HG03060 (cell line): ENCODE results near the gene MYH7.

Experiments
- ATAC-seq: cut with Tn5 transposase; IDR thresholded peaks from one replicate; pipeline ENCODE4 v1.9.1; 2021; ENCODE audit warnings: low read depth, moderate number of reproducible peaks; ENCODE audit not compliant: unreplicated experiment

Gene MYH7

DNA sequence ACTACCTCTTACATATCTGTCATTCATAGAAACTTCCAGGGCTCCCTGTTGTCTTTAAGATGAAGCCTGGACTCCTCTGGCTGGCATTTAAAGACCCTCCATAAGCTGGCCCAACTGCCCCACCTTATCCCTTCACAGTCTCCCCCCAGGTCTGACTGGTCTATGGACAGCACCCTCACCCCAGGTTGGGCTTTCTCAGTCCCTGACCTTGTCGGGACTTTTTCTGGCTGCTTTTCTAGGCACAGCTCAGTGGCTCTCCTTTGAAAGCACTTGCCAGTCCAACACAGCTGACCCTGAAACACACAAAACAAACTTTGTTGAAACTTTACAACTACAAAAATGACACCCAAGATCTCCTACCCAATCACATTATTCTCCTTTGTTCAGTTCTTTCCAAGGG is 13.9 kb upstream of the MYH7 start:
- ATAC-seq = no peak

DNA sequence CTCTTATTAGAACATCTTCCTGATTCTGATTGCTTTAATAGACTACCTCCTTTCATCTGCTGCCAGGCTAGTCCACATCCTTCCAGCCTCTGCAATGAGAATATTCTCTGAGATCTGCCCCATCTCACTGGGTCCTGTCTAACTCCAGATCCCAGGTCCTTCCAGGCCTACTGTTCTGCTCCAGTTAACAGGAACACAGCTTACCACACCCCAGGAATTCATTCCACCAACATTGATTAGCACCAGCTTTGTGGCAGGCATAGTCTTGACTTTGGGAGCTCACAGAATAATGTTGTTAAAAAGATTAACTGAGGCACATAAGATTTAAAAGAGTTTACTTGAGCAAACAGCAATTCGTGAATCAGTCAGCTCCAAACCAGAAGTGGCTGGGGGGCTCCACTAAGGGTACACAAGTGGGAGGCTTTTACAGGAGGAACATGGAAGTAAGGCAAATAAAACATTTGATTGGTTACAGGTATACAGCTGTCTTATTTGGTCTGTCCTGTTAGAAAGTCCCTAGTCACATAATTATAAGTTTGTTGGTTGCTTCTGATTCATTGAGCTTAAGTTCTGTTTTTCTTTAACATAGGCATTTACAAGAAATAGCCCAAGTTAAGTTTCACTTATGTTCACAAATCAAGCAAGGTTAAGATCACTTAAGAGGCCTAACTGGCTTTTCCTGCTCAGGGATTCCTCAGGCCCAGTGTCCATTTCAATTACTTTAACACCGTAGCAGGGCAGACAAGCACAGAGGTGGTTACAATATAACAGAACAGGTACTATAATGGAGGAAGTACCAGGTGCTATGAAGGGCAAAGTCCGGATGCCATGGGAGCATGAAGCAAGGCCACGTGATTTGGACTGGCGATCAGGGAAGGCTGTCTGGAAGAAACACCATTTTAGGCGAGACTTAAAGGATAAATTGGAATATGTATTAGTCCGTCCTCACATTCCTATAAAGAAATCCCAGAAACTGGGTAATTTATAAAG is 12.2 kb upstream of the MYH7 start:
- ATAC-seq = no peak

DNA sequence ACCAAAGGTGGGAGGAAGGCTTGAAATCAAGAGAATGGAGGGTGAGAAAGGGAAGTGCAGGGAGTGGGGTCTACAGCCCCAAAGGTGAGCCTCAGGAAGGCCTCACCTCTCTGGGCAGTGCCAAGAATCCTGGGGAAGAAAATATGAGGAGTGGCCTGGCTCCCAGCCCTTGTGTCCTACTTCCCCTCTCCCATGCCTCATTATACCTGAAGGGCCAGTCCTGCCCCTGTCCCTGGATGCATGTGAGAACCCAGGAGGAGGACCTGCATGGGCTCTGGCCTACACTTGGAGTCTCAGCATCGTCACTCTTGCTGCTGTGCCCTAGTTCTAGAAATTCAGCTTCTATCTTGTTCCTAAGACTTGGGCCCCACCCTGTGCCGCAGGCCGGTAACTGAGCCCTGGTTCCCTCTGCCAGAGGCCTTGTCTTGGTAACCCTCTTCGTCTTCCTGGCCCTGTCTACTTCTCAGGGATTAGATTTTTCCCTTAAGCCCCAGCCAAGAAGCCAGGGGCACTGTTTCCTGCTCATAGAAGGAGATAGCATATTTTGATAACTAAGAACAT is 10.9 kb upstream of the MYH7 start:
- ATAC-seq = no peak

DNA sequence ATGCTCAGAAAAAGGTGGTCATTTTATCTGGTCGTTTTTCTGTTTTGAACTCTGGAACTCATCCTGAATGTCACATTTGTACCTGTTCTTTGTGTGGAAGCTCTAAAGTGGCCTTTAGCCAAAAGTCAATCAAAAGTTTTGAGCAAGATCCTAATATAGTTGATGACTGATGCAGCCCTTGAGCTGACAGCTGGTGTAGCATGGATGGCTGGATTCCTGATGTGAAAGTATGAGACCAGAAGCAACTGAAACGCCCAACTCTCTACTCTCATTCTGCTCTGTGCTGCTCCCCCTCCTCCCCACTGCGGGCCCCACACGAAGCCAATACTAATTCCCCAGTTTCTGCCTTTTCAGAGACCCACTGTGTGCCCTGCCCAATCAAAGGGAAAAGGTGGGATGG is 10.3 kb upstream of the MYH7 start:
- no peak for ATAC-seq

DNA sequence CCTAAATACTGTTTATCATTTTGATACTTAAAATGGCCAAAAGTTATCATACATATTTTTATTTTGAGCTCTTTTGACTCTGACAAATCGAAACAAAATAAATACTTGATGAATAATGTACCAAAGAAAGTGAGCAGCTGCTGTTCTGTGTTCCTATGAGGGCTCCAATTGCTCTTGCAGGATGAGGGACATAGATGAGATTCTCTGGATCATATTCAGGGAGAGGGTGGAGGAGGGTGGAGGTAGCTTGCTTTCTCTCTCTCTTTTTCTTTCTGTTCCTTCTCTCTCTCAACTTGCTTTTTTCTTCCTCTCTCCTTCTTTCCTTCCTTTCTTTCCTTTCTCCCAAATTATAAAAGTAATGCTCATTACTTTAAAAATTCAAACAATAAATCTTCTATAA is 8.9 kb upstream of the MYH7 start:
- no peak for ATAC-seq

DNA sequence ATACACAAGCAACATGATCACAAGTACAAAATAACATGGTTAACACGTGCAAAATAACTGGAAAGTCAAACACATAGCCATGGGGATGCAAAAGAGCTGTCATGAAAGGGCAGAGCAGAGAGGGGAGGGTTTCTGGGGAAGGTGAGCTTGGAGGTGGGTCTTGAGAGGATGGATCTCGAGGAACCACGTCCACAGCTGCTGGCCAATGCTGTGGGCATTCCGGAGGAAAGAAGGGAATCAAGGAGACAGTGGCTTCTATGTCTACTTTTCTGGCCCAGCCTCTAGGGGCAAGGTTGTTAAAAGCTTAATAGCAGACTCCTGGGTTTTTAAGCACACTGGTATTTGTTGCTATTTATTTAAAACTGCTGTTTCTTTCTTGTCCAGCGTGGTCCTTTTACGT is 8.4 kb upstream of the MYH7 start:
- no peak for ATAC-seq

DNA sequence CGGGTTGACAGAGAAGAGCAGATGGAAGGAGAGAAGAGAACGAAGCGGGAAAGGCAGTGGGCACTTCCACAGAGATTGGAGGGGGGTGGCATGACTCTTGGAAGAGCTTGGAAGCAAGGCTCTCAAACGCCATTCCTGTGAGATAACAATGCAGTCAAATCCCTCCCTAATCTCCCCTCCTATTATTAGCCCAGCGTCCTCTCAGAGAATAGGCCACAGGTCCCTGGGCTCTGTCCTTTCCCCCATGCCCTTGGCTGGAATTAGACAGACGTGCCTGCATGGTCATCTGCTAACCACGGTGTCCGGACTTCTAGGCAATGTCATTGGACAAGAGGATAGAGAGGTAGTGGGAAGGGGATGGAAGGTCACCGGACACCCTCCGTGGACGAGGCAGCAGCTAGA is 8.0 kb upstream of the MYH7 start:
- ATAC-seq = no peak

DNA sequence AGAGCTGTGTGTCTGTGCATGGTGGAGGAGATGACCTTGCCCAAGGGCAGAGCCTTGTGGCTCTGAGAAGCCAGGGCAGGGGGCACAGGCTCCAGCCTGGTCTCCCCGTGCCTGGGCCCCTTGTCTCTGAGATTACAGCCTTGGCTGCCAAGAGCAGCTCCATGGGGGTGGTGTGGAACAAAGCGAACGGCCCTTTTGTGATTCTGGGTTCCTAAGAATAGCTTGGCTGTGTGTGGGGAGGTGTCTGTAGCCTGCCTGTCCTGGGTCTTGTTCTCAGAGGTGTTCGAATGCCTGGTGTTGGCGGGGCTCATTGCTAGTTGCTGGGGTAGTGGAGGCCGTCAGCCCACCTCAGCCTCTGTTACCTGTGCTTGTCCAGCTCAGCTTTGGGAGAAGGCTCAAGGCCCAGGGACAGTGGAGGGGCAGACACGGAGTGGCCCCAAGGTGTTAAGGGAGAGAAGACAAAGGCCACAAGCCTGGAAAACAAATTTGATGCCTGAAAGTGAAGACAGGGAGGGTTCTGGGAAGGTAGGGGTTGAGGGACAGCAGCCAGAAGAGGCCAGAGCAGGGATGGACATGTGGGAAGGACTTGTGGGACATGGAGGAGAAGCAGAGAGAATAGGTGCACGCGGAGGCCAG is 7.4 kb upstream of the MYH7 start:
- no peak for ATAC-seq

DNA sequence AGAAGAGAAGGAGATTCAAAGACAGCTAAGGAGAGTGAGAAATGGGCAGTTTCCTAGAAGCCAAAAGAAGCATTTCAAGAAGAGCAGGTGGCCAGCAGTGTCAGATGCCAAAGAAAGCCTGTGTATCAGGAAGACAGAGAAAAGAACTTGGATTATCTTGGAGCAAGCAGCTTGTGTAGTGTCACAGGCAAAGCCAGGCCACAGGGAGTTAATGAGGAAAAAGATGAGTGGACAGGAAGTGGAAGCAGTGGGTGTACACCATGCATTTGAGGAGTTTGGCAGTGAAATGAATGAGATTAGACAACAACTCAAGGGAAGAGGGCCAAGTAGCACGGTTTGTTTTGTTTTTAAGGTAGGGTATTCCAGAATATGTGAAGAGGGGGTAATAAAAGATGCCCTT is 5.6 kb upstream of the MYH7 start:
- no peak for ATAC-seq

DNA sequence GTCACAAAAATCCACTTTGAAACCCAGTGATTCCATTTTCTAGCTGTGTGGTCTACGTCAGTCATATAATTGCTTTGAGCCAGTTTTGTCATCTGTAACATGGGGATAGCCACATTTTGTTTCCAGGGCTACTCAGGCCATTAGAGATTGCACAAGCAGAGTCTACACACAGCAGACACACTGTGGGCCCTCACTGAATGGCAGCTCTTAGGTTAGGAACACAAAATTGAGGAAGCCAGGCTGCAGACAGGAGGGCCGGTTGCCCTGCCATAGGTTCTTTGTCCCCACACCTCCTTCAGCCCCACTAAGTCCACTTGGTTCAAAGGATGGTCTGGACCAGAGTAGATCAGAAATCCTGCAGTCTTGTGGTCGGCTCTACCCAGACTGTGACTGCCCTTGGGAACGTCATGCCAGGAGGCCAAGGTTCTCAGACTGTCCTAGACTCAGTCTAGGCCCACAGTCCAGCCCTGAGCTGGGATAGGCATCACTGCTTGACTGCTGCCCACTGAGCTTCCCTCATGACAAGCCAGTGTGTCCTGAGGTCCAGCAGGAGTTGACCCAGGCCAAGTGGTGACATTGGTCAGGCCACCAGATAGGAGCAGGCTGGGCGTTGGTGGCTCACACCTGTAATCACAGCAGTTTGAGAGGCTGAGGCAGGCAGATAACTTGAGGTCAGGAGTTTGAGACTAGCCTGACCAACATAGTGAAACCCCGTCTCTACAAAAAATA is 3.8 kb upstream of the MYH7 start:
- ATAC-seq = no peak

DNA sequence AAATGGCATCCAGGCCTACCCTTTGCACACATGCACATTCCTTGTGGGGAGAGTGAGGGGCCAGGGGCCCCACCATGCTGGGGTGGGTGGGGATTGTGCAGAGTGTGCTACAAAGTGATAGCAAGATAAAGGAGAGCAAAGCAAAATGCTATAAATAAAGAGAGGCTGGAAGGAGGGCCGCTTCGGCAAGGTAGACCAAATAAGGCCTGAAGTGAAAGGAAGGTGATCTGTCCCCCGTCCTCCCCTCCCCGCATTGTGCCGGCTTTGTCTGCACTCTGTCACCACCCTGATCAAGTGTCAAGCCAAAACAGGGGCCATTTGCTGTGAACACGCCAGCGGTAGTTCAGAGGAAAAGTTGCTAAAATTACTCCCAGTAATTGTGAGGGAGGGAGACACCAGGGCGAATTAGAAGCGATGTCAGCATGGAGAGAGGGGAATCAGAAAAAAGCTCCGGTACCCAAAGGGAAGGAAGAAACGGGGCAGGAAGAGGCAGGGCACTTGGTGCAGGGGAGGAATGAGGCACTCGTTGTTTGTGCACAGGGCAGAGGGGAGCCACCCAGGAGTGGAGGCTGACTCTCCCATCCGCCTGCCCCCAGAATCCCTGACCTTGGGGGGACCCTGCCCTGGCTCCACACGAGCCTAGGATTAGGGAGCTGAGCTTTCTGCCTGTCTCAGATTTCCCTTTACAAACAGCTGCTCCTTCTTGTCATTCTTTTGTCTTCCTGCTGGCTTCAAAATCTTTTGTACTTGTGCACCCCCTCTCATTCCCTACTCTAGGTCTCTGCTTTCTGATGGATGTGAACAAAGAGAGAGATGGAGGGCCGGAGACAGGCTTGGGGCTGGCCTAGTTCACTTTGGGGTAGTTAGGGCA is 2.9 kb upstream of the MYH7 start:
- no peak for ATAC-seq

DNA sequence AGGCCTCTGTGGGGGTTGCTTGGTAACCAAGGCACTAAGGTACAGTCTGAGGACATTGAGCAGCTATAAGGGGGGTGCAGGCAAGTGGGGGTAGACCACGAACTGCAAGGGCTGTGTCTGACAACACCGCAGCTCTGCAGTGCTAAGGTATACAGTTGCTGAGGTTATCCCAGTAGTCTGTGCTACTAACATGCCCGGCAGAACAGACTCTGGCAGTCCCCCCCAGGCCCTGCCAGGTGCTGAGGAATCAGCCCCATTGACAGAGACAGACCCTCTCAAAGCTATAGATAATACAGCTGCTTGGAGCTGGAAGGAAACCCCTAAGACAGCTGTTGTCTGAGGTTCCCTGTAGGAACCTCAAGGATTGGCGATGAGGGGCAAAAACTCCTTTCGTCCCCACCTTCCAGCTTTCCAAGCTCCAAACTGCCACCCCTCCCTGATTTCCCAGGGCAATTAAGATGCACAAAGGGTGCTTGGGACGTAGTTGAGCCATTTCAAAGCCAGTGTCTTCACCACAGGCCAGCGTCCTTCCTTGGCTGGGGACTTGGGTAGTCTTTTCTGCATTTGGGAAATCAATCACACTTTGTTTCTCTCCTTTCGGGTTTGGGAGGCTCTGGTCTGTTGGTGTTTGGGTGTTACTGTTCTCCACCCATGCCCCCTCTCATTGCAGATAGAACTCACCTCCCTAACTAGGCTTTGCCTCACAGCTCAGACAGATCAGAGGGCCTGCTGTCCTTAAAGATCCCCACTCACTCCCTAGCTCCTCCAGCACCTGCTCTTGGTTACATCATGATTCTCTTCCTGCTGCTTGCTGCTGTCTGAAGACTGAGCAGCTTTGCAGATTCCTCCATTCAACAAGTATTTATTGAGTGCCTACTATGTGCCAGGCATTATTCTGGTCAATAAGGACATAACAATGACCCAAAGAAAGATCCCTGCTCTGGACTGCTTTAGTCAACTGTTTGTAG is 2.0 kb upstream of the MYH7 start:
- ATAC-seq = no peak

DNA sequence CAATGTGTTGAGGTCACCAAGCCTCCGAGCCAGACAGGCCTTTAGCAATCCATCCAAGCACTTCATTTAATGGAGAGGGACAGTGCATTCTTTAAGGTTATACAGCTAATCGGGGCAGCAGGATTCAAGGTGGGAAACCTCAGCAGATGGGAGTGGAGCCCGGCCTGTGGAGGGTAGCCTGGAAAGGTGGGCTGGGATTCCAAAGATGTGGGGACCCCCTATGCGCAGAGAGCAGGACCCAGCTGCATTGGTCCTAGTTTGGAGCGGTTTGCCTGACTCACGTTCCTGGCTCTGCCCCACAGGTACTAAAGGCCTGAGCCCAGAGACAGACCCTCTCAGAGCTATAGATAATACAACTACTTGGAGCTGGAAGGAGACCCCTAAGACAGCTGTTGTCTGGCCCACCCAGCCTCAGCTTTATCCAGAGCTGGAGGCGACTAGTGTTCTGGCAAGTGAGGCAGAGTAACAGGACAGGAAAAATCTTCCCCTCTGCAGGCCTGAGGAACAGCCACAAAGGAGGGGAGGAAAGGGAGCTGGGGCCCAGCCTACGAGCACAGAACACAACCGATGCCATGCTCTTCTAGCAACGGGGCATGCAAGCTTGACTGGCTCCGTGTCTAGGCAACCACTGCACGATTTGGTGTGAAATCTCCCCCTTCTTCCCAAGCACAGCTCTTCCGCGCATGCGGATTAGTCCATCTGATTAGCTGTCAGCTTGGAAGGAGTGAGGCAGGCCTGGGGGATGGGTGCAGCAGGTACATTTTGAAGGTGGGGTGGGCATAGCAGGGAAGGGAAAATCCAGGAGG is 1.1 kb upstream of the MYH7 start:
- no peak for ATAC-seq

DNA sequence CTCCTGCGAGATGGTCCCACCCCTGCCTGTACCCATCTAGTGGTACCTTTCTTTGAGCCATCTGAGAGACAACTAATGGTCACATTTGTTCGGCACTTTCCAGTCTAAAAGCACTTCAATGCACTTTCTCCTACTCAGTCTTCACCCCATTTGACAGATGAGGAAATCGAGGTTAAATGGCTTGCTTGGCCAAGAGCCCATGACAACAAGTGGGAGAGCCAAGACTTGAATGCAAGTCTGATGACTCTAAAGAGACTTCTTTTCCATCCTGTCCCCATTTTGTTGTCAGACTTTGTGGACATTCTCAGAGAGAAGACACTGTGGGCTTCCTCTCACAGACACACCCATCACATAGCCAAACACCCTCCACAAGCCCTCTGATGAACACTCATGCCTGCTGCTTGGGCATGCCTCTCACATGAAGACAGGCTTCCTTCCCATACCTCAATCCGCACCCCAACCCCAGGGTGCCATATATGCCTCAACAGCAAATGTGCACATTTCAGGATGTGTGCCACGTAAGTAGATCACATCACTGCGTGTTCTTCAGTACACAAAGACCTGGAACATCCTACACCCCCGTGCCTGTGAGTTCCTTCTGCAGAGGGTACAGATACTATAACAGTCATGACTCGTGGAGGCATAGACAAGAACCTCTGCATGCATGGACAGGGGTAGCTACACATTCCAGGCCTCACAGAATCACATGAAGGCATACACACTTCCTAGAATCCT is 805 bp downstream of the MYH7 start:
- ATAC-seq = no peak

DNA sequence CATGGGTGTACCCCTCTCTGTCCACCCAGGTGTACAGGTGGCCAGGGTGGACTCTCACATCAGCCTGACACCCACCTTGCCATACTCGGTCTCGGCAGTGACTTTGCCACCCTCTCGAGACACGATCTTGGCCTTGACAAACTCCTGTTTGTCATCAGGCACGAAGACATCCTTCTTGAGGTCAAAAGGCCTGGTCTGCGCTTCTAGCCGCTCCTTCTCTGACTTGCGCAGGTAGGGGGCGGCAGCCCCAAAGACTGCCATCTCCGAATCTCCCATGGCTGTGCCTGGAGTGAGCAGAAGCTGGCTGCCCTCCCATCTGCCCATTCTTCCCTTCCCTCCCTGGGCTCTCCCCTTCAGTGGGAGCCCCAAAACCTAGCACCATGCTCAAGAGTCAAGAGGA is 2.0 kb downstream of the MYH7 start:
- ATAC-seq = no peak

DNA sequence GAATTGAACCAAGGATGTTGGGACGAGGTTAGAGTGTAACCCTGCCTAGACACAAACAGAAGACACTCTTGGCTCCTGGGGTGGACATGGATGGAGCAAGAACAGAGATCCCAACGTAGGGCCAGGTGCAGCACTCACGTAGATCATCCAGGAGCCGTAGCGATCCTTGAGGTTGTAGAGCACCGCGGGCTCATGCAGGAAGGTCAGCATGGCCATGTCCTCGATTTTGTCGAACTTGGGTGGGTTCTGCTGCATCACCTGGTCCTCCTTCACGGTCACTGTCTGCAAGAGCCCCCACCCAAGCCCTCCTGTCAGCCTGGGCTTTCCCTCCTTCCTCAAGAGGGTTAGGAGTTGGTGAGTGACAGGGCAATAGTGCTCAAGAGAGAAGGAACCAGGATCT is 2.5 kb downstream of the MYH7 start:
- ATAC-seq = no peak

DNA sequence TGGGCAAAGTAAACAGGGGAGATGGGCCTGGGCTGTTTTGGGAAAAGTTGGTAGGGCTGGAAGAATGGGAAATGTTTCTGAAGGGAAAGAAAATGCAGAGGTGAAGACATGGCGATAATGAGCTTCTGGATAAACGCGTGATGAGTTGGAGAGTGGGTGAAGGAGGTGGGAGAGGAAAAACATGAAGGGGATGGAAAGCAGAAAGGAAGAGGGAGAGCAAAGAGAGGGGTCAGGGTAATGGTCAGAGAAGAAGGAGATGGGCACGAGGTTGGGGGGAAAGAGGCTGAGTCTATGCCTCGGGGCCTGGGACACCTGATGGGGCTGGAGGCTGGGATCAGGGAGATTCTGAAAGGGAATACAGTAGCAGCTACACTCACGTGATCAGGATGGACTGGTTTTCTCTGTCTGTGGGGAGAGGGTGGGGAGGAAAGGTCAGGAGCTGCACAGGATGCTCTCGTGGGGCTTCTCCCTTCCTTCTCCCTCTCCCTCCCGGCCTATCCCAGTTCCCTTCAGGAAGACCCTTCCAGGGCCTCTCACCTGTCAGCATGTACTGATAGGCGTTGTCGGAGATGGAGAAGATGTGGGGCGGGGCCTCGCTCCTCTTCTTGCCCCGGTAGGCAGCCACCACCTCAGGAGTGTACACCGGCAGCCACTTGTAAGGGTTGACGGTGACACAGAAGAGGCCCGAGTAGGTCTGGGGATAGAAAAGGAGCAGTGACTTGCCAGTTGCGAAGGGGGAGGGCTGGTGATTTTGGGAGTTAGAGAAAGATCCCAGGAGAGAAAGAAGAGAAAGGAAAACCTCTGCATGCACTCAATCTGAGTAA is 3.1 kb downstream of the MYH7 start:
- ATAC-seq = no peak
